GM12878 (cell line): Measurements from ENCODE around the gene LGALS4. TPM values are rescaled to one million over a fixed set of nuclear protein-coding genes. Genes with fewer than 3 reads are reported as not detected.

Experiments used
- ATAC-seq: fragments of 200-7000 bp; cut with Tn5 transposase; 3 replicates; pipeline ENCODE4 v1.9.1; 2020; ENCODE audit warnings: mild to moderate bottlenecking, moderate library complexity
- BruUV-seq: library from RNA; stranded (reverse); fragments of 400-500 nt; replicated peaks from 2 replicates; lab custom pipeline; 2021; lab: Mats Ljungman, UMichigan
- CTCF ChIA-PET: fragments of 300-600 bp; sonication (Branson Sonifier 250); formaldehyde crosslinking; extraction: SDS; loops from one replicate; lab custom pipeline; 2021; ENCODE audit warnings: inconsistent platforms; lab: Yijun Ruan, JAX
- POLR2A ChIA-PET: fragments of 350-600 bp; formaldehyde crosslinking; extraction: SDS; loops from one replicate; lab custom pipeline; 2021; ENCODE audit warnings: inconsistent platforms; lab: Charles Lee
- RAD21 ChIA-PET: fragments of 300-600 bp; sonication (Branson Sonifier 250); formaldehyde crosslinking; loops from one replicate; lab custom pipeline; 2023; ENCODE audit warnings: antibody characterized with exemption; ENCODE audit not compliant: unreplicated experiment; lab: Charles Lee
- SMC1A ChIA-PET: fragments of 300-600 bp; sonication (Branson Sonifier 250); formaldehyde crosslinking; loops from one replicate; lab custom pipeline; 2023; ENCODE audit not compliant: unreplicated experiment, uncharacterized antibody; lab: Charles Lee
- DNase-seq: peaks from one replicate; pipeline ENCODE4 v3.0.0-alpha.2; 2011; ENCODE audit warnings: low read depth, low spot score
- FAIRE-seq: peaks from 3 replicates; lab custom pipeline; 2011; peaks lifted over from hg19 to GRCh38; lab: Jason Lieb, UNC
- H2AFZ ChIP-seq: 2 replicates; pipeline ENCODE4 v1.6.0; 2011; ENCODE audit warnings: low read depth, low read length, control low read depth; ENCODE audit not compliant: control insufficient read depth
- H3K27ac ChIP-seq: 2 replicates; pipeline ENCODE4 v1.5.1; 2011; ENCODE audit warnings: control low read depth; ENCODE audit not compliant: control insufficient read depth, insufficient read depth
- H3K27me3 ChIP-seq, 2 experiments: replicated peaks in 1 of 2; 2 replicates each; pipeline versions ENCODE4 v1.6.0 to v1.6.1; 2011; ENCODE audit warnings: low read length in 1 of 2; ENCODE audit not compliant: control insufficient read depth in 2 of 2, insufficient read depth in 2 of 2
- H3K36me3 ChIP-seq, 2 experiments: 2 replicates each; pipeline ENCODE4 v1.5.1; 2011; ENCODE audit warnings: low read length in 1 of 2; ENCODE audit not compliant: control insufficient read depth in 2 of 2, insufficient read depth in 2 of 2
- H3K4me1 ChIP-seq: 2 replicates; pipeline ENCODE4 v1.6.1; 2011; ENCODE audit warnings: mild to moderate bottlenecking, low read length, moderate library complexity, mixed read lengths; ENCODE audit not compliant: control insufficient read depth, insufficient read depth
- H3K4me2 ChIP-seq: 2 replicates; pipeline ENCODE4 v1.6.0; 2011; ENCODE audit warnings: control low read depth; ENCODE audit not compliant: control insufficient read depth, insufficient read depth
- H3K4me3 ChIP-seq: fragments of 200-600 bp; sonication (generic); 2 replicates; pipeline ENCODE4 v1.5.1; 2016
- H3K79me2 ChIP-seq: 2 replicates; pipeline ENCODE4 v1.6.0; 2011; ENCODE audit warnings: low read length; ENCODE audit not compliant: control insufficient read depth, insufficient read depth
- H3K9ac ChIP-seq: 2 replicates; pipeline ENCODE4 v1.8.0; 2011; ENCODE audit warnings: low read length, control low read depth, mixed read lengths; ENCODE audit not compliant: control insufficient read depth, insufficient read depth
- H3K9me3 ChIP-seq: replicated peaks from 3 replicates; pipeline ENCODE4 v1.5.1; 2011; ENCODE audit warnings: mild to moderate bottlenecking, low read length; ENCODE audit not compliant: control insufficient read depth, insufficient read depth
- H4K20me1 ChIP-seq: 2 replicates; pipeline ENCODE4 v1.6.0; 2011; ENCODE audit not compliant: control insufficient read depth, insufficient read depth
- KDM1A ChIP-seq: fragments of 200-600 bp; sonication (generic); IDR thresholded peaks from 2 replicates; pipeline ENCODE4 v1.6.1; 2016; ENCODE audit warnings: borderline replicate concordance
- POLR2A ChIP-seq: IDR thresholded peaks from 2 replicates; pipeline ENCODE4 v1.6.1; 2011; ENCODE audit warnings: low read depth, mild to moderate bottlenecking, low read length
- POLR2AphosphoS2 ChIP-seq: IDR thresholded peaks from 2 replicates; pipeline ENCODE4 v1.6.1; 2011; ENCODE audit warnings: low read depth, mild to moderate bottlenecking, low read length, improper control_type of control experiment, moderate library complexity
- TCF3 ChIP-seq: IDR thresholded peaks from 2 replicates; pipeline ENCODE4 v1.6.1; 2012; ENCODE audit warnings: low read depth, mild to moderate bottlenecking, low read length, borderline replicate concordance; ENCODE audit not compliant: insufficient read depth
- WGBS: methylation state at CpG from one replicate; pipeline ENCODE4 v1.1.6; 2016; ENCODE audit warnings: low lambda C conversion rate; ENCODE audit not compliant: insufficient replicate concordance, insufficient coverage; ENCODE audit errors: missing lambda C conversion rate; 5-methylcytosine and 5-hydroxymethylcytosine counted together
- in situ Hi-C: fragments of 300-500 bp; cut with MboI; formaldehyde crosslinking; loops from 9 replicates; pipeline ENCODE4 v1.14.3; 2018; ENCODE audit warnings: mixed read lengths
- intact Hi-C: fragments of 100-400 bp; cut with micrococcal nuclease; formaldehyde crosslinking; loops from one replicate; pipeline ENCODE4 v1.14.2; 2022; ENCODE audit not compliant: unreplicated experiment
- polyA plus RNA-seq, 11 experiments: library from polyadenylated mRNA; depleted of rRNA in 4 of 11; unstranded in 6 of 11; stranded (reverse) in 5 of 11; fragments of >200 nt; fragmentation: Nextera tagmentation in 4 of 11; fragmentation: Illumina TruSeq in 1 of 11; extraction: Ambion mirVana in 4 of 11; extraction: Trizol in 1 of 11; gene quantifications; 1 replicate in 1 of 11; 2 replicates in 10 of 11; pipeline versions ENCODE4 v1.2.1 to v1.2.3, GENCODE V29; 2011 to 2016; ENCODE audit warnings: inconsistent platforms in 2 of 11, missing spikeins in 2 of 11, low read depth in 1 of 11
- total RNA-seq, 4 experiments: library from RNA; depleted of rRNA in 3 of 4; stranded (reverse); fragments of >200 nt in 3 of 4; fragmentation: Illumina TruSeq in 1 of 4; extraction: Trizol in 1 of 4; gene quantifications; 2 replicates each; pipeline versions ENCODE4 v1.2.1 to v1.2.3, GENCODE V29; 2013 to 2021

Gene LGALS4
- total and polyA plus RNA-seq, 10 of the 15 experiments (the other 5 are each of a cell fraction or from before 2014, with no cell fraction given), result 0.13 to 2.1 (median 0.26) TPM; not detected in 4

- in situ Hi-C loops, result no loop called here
- ChIA-PET CTCF (no interaction called here), SMC1A (no interaction called here), RAD21 (no interaction called here), POLR2A (interaction anchor here (0.5 to 1.5 kb wide), 4 partner anchors 8 to 59 kb away, joined by 3 to 8 read pairs (median 4); no protein-coding TSS in a partner anchor)
- intact Hi-C loops, result loop anchor here (10.0 kb wide), 2 partner anchors 47 to 293 kb away; no protein-coding TSS in a partner anchor
- Histone ChIP-seq H3K4me2 (no peak overlapping the region), H3K9me3 (no peaks in the 10 kb centered on the region), H3K4me1 (peaks cover 4% of the 10 kb centered on the region), H3K79me2 (peaks cover 6% of the 10 kb centered on the region), H3K27me3 (no peaks in the 10 kb centered on the region), H4K20me1 (no peaks in the 10 kb centered on the region; the same call in 1 of the 2 replicates), H2AFZ (no peak overlapping the region)
- DNase-seq (no peak), FAIRE-seq (no peak)
- 89% methylated on average over 7 of the region's 7 CpGs for WGBS
- TF ChIP-seq POLR2A (0 out of 2 replicates have a peak, but pooled peaks have one; percentile 14), KDM1A (no peak)
- TF ChIP-seq, all 136 proteins: peak for 1
- no peak overlapping the region for H3K4me3 ChIP-seq
- no peak overlapping the region for H3K9ac ChIP-seq
- peaks cover 45 to 52% of the 10 kb centered on the region in 2 experiments for H3K36me3 ChIP-seq
- BruUV-seq, result no TSS peak
- no peak overlapping the region for H3K27ac ChIP-seq
- no peak for ATAC-seq
Observed at GRCh38 chr19:38837656-38838121, 24.9 kb upstream of the LGALS4 start.

- Histone ChIP-seq H3K4me3 (no peak overlapping the region), H3K4me1 (peaks cover 3% of the 10 kb centered on the region; the same call in 1 of the 2 replicates), H3K36me3 (peaks cover 45 to 47% of the 10 kb centered on the region in 2 experiments), H3K79me2 (peaks cover 5% of the 10 kb centered on the region), H3K27ac (no peak overlapping the region), H3K9ac (no peak overlapping the region), H2AFZ (no peak overlapping the region), H4K20me1 (no peaks in the 10 kb centered on the region; the same call in 1 of the 2 replicates), H3K27me3 (no peaks in the 10 kb centered on the region), H3K9me3 (no peaks in the 10 kb centered on the region), H3K4me2 (no peak overlapping the region)
- intact Hi-C loops, result loop anchor here (10.0 kb wide), 2 partner anchors 48 to 292 kb away; no protein-coding TSS in a partner anchor
- ChIA-PET CTCF (no interaction called here), POLR2A (interaction anchor here (0.5 to 1.5 kb wide), 3 partner anchors 8 to 60 kb away, joined by 3 to 8 read pairs (median 4); no protein-coding TSS in a partner anchor), RAD21 (no interaction called here), SMC1A (no interaction called here)
- 87% methylated on average over 6 of the region's 6 CpGs for WGBS
- no peak for DNase-seq
- in situ Hi-C loops, result no loop called here
- no TSS peak for BruUV-seq
- TF ChIP-seq POLR2A (peak; percentile 61), TCF3 (no peak), POLR2AphosphoS2 (0 out of 2 replicates have a peak, but pooled peaks have one; percentile 32)
- FAIRE-seq, result no peak
- ATAC-seq, result no peak
Observed at GRCh38 chr19:38836983-38837626, 24.4 kb upstream of the LGALS4 start.
